BE2C (cell line): ENCODE data around the gene SRRM1.

Experiments used
- DNase-seq: peaks from one replicate; pipeline ENCODE4 v3.0.0-alpha.2; 2020
- H3K27me3 ChIP-seq: fragments of 250-450 bp; sonication (Bioruptor Pico); 2 replicates; pipeline ENCODE4 v1.5.1; 2020; ENCODE audit warnings: mild to moderate bottlenecking
- H3K36me3 ChIP-seq: fragments of 250-450 bp; sonication (Bioruptor Pico); 2 replicates; pipeline ENCODE4 v1.5.1; 2020; ENCODE audit warnings: mild to moderate bottlenecking
- H3K4me1 ChIP-seq: fragments of 250-450 bp; sonication (Bioruptor Pico); 2 replicates; pipeline ENCODE4 v1.5.1; 2020
- H3K4me3 ChIP-seq: 2 replicates; pipeline ENCODE4 v1.5.1; 2011; ENCODE audit warnings: low read depth, low read length
- H3K9me3 ChIP-seq: fragments of 250-450 bp; sonication (Bioruptor Pico); 2 replicates; pipeline ENCODE4 v1.5.1; 2020
- TF ChIP-seq, protein P1 (sequence below): IDR thresholded peaks from 2 replicates; pipeline ENCODE4 v1.5.1; 2012; ENCODE audit warnings: mild to moderate bottlenecking, low read depth, low read length

The SRRM1 gene

DNA sequence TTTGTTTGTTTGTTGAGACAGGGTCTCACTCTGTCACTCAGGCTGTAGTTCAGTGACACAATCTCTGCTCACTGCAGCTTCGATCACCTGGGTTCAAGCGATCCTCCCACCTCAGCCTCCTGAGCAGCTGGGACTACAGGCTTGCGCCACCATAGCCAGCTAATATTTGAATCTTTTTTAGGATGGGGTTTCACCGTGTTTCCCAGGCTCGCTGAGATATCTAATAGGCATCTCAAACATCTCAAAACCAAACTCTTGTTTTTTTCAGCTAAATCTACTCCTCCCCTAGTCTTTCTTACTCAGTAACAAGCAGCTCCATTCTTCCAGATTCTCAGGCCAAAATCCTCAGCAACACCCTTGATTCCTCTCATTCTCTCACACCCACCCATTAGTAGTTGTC is 22.0 kb upstream of the SRRM1 start:
- Histone ChIP-seq H3K4me3 (no peak overlapping the region), H3K4me1 (no peaks in the 10 kb centered on the region), H3K9me3 (no peaks in the 10 kb centered on the region), H3K27me3 (no peaks in the 10 kb centered on the region), H3K36me3 (no peaks in the 10 kb centered on the region)
- TF ChIP-seq, protein P1, sequence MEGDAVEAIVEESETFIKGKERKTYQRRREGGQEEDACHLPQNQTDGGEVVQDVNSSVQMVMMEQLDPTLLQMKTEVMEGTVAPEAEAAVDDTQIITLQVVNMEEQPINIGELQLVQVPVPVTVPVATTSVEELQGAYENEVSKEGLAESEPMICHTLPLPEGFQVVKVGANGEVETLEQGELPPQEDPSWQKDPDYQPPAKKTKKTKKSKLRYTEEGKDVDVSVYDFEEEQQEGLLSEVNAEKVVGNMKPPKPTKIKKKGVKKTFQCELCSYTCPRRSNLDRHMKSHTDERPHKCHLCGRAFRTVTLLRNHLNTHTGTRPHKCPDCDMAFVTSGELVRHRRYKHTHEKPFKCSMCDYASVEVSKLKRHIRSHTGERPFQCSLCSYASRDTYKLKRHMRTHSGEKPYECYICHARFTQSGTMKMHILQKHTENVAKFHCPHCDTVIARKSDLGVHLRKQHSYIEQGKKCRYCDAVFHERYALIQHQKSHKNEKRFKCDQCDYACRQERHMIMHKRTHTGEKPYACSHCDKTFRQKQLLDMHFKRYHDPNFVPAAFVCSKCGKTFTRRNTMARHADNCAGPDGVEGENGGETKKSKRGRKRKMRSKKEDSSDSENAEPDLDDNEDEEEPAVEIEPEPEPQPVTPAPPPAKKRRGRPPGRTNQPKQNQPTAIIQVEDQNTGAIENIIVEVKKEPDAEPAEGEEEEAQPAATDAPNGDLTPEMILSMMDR, result no peak
- no peak for DNase-seq

DNA sequence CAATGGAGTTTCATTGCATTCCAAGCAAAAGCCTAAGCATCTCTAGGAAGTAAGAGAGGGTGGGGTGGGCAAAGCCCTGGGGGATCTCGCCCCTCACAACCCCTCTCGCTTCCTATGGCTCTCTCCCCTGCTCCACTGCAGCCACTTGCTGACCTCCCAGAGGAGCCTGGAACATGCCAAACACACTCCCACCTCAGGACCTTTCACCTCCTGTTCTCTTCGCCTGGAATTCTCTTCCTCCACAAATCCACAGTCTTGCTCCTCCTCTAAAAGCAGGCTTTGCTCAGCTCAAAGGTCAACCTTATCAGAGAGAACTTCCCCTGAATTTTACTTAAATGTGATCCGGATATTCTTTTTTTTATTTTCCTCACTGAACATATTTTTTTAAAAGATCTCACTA is 20.9 kb upstream of the SRRM1 start:
- TF ChIP-seq, protein P1, result no peak
- H3K36me3 ChIP-seq, result no peaks in the 10 kb centered on the region
- H3K27me3 ChIP-seq, result no peaks in the 10 kb centered on the region
- H3K9me3 ChIP-seq, result no peaks in the 10 kb centered on the region
- no peak overlapping the region for H3K4me3 ChIP-seq
- no peaks in the 10 kb centered on the region for H3K4me1 ChIP-seq
- no peak for DNase-seq

DNA sequence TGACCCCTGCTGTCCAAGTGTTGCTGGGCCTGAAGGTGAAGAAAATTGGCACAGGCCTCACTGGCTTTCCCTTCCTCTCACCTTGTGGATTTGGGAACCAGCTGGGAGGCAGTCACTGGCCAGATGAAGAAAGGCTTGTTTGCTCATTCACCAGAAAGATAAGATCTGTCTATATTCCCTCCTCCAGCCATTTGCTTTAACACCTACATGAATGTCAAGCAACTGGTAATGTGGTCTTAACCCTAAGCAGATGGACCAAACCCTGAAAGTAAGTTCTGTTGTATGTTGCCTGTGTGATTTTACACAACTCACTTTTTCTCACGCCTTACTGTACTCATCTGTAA is 10.3 kb upstream of the SRRM1 start:
- H3K9me3 ChIP-seq, result no peaks in the 10 kb centered on the region
- no peak for DNase-seq
- H3K27me3 ChIP-seq, result no peaks in the 10 kb centered on the region
- TF ChIP-seq, protein P1, result no peak
- no peaks in the 10 kb centered on the region for H3K36me3 ChIP-seq
- H3K4me3 ChIP-seq, result no peak overlapping the region
- H3K4me1 ChIP-seq, result no peaks in the 10 kb centered on the region

DNA sequence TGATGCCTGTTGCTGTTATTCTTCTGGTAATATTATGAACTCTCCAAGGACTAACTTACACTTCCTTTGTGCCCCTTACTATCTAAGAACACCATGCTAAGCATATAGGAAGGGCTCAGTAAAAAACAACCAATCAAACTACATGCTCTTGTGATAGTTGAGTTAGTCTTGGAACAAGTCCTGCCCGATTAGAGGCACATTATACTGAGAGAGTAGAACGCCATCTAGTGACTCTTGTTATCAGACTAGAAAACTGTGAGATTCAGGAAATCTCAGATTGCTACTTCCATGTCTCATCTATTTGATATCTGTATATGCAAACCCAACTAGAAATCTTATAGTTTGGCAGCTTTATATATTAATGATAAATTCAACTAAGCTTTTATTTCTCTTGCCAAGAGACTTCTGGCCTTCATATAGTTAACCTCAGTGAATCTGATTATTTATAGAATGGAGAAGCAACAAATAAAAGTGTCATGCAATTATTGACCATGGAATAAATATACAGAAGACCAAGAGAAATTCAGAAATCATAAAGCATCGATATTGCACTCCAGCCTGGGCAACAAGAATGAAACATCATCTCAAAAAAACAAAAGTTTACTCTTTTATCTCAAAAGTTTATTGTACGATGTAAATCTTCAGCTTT is 7.8 kb upstream of the SRRM1 start:
- Histone ChIP-seq H3K9me3 (no peaks in the 10 kb centered on the region), H3K27me3 (no peaks in the 10 kb centered on the region), H3K4me3 (no peak overlapping the region), H3K4me1 (no peaks in the 10 kb centered on the region), H3K36me3 (no peaks in the 10 kb centered on the region)
- no peak for DNase-seq
- TF ChIP-seq, protein P1, result peak; percentile 60

DNA sequence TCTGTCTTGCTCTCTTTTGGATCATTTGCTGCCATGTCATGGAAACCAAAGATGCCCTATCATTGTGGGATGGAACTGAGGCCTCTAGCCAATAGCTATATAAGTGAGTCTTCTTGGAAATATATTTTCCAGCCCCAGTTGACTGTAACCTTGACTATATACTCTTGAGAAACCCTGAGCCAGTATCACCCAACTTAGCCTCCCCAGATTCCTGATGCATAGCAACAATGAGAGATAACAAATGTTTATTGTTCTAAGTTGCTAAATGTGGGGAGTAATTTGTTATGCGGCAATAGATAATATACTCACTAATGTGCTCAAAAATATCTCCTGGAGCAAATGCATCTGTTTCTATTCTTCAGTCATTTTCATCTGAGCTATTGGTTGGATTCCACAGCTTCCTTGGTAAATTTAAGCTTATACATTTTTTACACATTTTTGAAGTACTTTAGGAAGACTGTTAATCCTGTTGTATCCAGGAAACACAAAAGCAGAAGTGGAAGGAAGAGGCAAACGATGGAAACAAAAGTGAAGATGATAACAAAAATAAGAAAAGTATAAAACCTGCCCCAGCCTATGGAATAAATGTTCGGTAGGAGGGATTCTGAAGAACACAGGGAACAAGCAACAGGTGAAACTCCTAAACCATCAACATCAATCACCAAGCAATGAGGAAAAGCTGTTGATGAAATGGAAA is 6.3 kb upstream of the SRRM1 start:
- H3K4me1 ChIP-seq, result no peaks in the 10 kb centered on the region
- DNase-seq, result no peak
- no peak overlapping the region for H3K4me3 ChIP-seq

DNA sequence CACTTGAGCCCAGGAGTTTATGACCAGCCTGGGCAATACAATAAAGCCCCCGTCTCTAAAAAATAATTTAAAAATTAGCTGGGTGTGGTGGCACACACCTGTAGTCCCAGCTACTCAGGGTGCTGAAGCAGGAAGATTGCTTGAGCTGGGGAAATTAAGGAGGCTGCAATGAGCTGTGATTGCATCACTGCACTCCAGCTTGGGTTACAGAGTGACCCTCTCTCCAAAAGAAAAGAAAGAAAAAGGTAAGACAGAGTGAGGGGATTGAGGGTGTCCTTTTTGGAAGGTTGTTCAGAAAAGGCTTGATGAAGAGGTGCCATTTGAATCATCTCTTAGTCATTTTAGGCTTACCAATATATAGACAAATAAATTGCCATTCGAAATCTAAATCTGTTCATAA is 4.0 kb upstream of the SRRM1 start:
- Histone ChIP-seq H3K36me3 (no peaks in the 10 kb centered on the region), H3K4me1 (no peaks in the 10 kb centered on the region), H3K4me3 (no peak overlapping the region), H3K27me3 (no peaks in the 10 kb centered on the region), H3K9me3 (no peaks in the 10 kb centered on the region)
- DNase-seq, result no peak
- TF ChIP-seq, protein P1, result no peak

More for the DNA sequence above, 6.3 kb upstream of the SRRM1 start:
- TF ChIP-seq, protein P1, result no peak
- Histone ChIP-seq H3K36me3 (no peaks in the 10 kb centered on the region), H3K27me3 (no peaks in the 10 kb centered on the region), H3K9me3 (no peaks in the 10 kb centered on the region)
